Liver (tissue), 9 donors: Measurements from ENCODE around the gene RGP1. TPM values are rescaled to one million over a fixed set of nuclear protein-coding genes. Genes with fewer than 3 reads are reported as not detected.

Experiments used
- DNase-seq: peaks from one replicate; pipeline ENCODE4 v3.0.0-alpha.2; 2017; ENCODE audit warnings: low spot score
- H3K27ac ChIP-seq, 2 donors: one replicate each; pipeline ENCODE4 v1.7.0; 2013; ENCODE audit warnings: inconsistent platforms in 2 of 2, low read length in 2 of 2, control low read depth in 1 of 2, low read depth in 1 of 2, mild to moderate bottlenecking in 1 of 2
- H3K27me3 ChIP-seq, 4 donors: one replicate each; pipeline versions ENCODE4 v1.6.1 to v1.7.0; 2013; ENCODE audit warnings: low read length in 3 of 4, inconsistent platforms in 1 of 4, mild to moderate bottlenecking in 1 of 4, moderate library complexity in 1 of 4; ENCODE audit not compliant: control insufficient read depth in 4 of 4, insufficient read depth in 4 of 4
- H3K36me3 ChIP-seq, 4 donors: one replicate each; pipeline versions ENCODE4 v1.6.1 to v1.7.0; 2013; ENCODE audit warnings: low read length in 3 of 4, mild to moderate bottlenecking in 3 of 4, low read depth in 1 of 4, moderate library complexity in 1 of 4; ENCODE audit not compliant: control insufficient read depth in 4 of 4, insufficient read depth in 3 of 4
- H3K4me1 ChIP-seq, 4 donors: one replicate each; pipeline versions ENCODE4 v1.6.1 to v1.7.0; 2013; ENCODE audit warnings: low read length in 3 of 4, mild to moderate bottlenecking in 3 of 4, moderate library complexity in 1 of 4; ENCODE audit not compliant: control insufficient read depth in 4 of 4, insufficient read depth in 4 of 4
- H3K4me3 ChIP-seq, 3 donors: one replicate each; pipeline versions ENCODE4 v1.6.1 to v1.7.0; 2013; ENCODE audit warnings: low read length in 3 of 3, control low read depth in 1 of 3, low read depth in 1 of 3, mild to moderate bottlenecking in 1 of 3
- H3K9ac ChIP-seq, 2 donors: one replicate each; pipeline ENCODE4 v1.7.0; 2013; ENCODE audit warnings: low read length in 2 of 2, mild to moderate bottlenecking in 2 of 2, moderate library complexity in 2 of 2, control low read depth in 1 of 2, low read depth in 1 of 2
- H3K9me3 ChIP-seq, 4 donors: one replicate each; pipeline versions ENCODE4 v1.6.1 to v1.7.0; 2013; ENCODE audit warnings: low read length in 3 of 4; ENCODE audit not compliant: control insufficient read depth in 4 of 4
- EGR1 ChIP-seq, 2 donors: IDR thresholded peaks; 2 replicates each; pipeline ENCODE4 v1.6.1; 2016 to 2018; ENCODE audit warnings: antibody characterized with exemption in 2 of 2, low read depth in 2 of 2
- FOXA1 ChIP-seq: IDR thresholded peaks from 2 replicates; pipeline ENCODE4 v1.6.1; 2016; ENCODE audit warnings: antibody characterized with exemption
- FOXA2 ChIP-seq: IDR thresholded peaks from 2 replicates; pipeline ENCODE4 v1.6.1; 2016; ENCODE audit warnings: antibody characterized with exemption
- GABPA ChIP-seq, 2 donors: IDR thresholded peaks in 1 of 2; conservative IDR thresholded peaks in 1 of 2; 2 replicates each; pipeline ENCODE4 v1.6.1; 2016; ENCODE audit warnings: antibody characterized with exemption in 2 of 2, mild to moderate bottlenecking in 1 of 2, moderate library complexity in 1 of 2
- HNF4A ChIP-seq, 2 donors: conservative IDR thresholded peaks; 2 replicates each; pipeline ENCODE4 v1.6.1; 2016; ENCODE audit warnings: antibody characterized with exemption in 2 of 2, mild to moderate bottlenecking in 2 of 2
- HNF4G ChIP-seq: IDR thresholded peaks from 2 replicates; pipeline ENCODE4 v1.6.1; 2016; ENCODE audit warnings: antibody characterized with exemption
- JUND ChIP-seq, 2 donors: IDR thresholded peaks; 2 replicates each; pipeline ENCODE4 v1.6.1; 2016; ENCODE audit warnings: antibody characterized with exemption in 2 of 2
- RAD21 ChIP-seq, 2 donors: IDR thresholded peaks; 2 replicates each; pipeline ENCODE4 v1.6.1; 2016; ENCODE audit warnings: antibody characterized with exemption in 2 of 2, mild to moderate bottlenecking in 2 of 2
- RXRA ChIP-seq, 2 donors: IDR thresholded peaks; 2 replicates each; pipeline ENCODE4 v1.6.1; 2017 to 2018; ENCODE audit warnings: antibody characterized with exemption in 2 of 2, mild to moderate bottlenecking in 1 of 2
- SP1 ChIP-seq: IDR thresholded peaks from 2 replicates; pipeline ENCODE4 v1.6.1; 2018; ENCODE audit warnings: antibody characterized with exemption, mild to moderate bottlenecking
- TAF1 ChIP-seq: conservative IDR thresholded peaks from 2 replicates; pipeline ENCODE4 v1.6.1; 2016; ENCODE audit warnings: antibody characterized with exemption, mild to moderate bottlenecking
- YY1 ChIP-seq: IDR thresholded peaks from 2 replicates; pipeline ENCODE4 v1.6.1; 2016; ENCODE audit warnings: antibody characterized with exemption, mild to moderate bottlenecking
- WGBS: extraction: QIAGEN DNeasy Blood & Tissue Kit; methylation state at CpG from one replicate; pipeline ENCODE4 v1.1.7; 2013; 5-methylcytosine and 5-hydroxymethylcytosine counted together
- polyA plus RNA-seq, 2 donors: library from polyadenylated mRNA; stranded (reverse) in 1 of 2; unstranded in 1 of 2; fragments of 200-250 nt in 1 of 2; fragments of >200 nt in 1 of 2; fragmentation: Nextera tagmentation in 1 of 2; extraction: Ambion mirVana in 1 of 2; gene quantifications; one replicate each; pipeline versions ENCODE4 v1.2.1 to v1.2.3, GENCODE V29; 2013 to 2015
- total RNA-seq, 2 donors: library from RNA; depleted of rRNA; stranded (reverse); fragments of >200 nt; gene quantifications; one replicate each; pipeline ENCODE4 v1.2.3, GENCODE V29; 2014
- TF ChIP-seq, protein P1 (sequence below): IDR thresholded peaks from 2 replicates; pipeline ENCODE4 v1.6.1; 2016; ENCODE audit warnings: antibody characterized with exemption
- TF ChIP-seq, protein P2 (sequence below): fragments of 150-350 bp; IDR thresholded peaks from 2 replicates; pipeline ENCODE4 v1.5.1; 2017; ENCODE audit warnings: improper control_type of control experiment, low read depth, low read length; ENCODE audit not compliant: missing input control
- TF ChIP-seq, protein P3 (sequence below): IDR thresholded peaks from 2 replicates; pipeline ENCODE4 v1.6.1; 2016; ENCODE audit warnings: antibody characterized with exemption, mild to moderate bottlenecking
- TF ChIP-seq, protein P4 (sequence below): IDR thresholded peaks from 2 replicates; pipeline ENCODE4 v1.6.1; 2016; ENCODE audit warnings: antibody characterized with exemption
- TF ChIP-seq, protein P5 (sequence below): IDR thresholded peaks from 2 replicates; pipeline ENCODE4 v1.6.1; 2016; ENCODE audit warnings: antibody characterized with exemption
- donor health status: healthy.
- donor health status: healthy.
- donor health status: healthy.
- donor health status: healthy.
- donor health status: healthy.

RGP1 gene
- total and polyA plus RNA-seq, 4 donors: 2.6 to 10.7 (median 5.9) TPM

DNA sequence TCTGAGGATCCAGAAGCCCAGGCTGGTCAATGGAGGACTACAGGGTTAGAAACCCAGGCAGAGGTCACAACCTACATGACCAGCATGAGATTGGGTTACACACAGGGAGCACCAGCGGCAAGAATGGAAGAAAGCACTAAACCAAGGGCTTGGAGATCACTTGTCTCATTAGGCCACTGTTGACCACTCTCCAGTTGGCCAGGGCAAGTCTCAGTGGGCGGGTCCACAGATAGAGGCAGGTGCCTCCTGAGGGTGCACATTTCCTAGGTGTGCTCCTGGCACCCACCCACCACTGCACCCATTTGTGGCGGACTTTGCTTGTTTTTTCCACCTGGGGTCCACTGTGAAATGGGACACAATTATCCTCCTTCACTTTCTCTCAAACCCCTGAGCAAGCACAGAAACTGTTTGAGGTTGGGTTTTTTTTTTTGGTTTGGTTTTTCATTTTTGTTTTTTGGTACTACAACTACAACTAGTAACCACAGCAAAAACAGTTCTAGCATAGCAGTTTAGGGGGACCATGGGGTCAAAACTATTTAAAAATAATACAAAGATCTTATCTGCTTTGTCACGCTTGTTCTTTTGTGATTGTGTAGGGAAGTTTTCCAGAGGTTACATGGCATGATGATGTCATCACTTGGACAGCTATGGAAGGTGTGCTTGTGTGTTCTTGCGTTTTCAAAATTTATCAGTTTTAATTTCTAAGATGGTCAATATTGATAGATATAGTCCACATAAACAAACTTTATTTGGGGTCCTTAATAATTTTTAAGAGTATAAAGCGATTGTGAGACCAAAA lies 48.4 kb downstream of the RGP1 start (continued):
- TF ChIP-seq TAF1 (no peak), JUND (IDR thresholded peaks at IDR 0.05) (no peak), RXRA (IDR thresholded peaks at IDR 0.05) (no peak)
- TF ChIP-seq, protein P1, sequence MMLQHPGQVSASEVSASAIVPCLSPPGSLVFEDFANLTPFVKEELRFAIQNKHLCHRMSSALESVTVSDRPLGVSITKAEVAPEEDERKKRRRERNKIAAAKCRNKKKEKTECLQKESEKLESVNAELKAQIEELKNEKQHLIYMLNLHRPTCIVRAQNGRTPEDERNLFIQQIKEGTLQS: no peak

DNA sequence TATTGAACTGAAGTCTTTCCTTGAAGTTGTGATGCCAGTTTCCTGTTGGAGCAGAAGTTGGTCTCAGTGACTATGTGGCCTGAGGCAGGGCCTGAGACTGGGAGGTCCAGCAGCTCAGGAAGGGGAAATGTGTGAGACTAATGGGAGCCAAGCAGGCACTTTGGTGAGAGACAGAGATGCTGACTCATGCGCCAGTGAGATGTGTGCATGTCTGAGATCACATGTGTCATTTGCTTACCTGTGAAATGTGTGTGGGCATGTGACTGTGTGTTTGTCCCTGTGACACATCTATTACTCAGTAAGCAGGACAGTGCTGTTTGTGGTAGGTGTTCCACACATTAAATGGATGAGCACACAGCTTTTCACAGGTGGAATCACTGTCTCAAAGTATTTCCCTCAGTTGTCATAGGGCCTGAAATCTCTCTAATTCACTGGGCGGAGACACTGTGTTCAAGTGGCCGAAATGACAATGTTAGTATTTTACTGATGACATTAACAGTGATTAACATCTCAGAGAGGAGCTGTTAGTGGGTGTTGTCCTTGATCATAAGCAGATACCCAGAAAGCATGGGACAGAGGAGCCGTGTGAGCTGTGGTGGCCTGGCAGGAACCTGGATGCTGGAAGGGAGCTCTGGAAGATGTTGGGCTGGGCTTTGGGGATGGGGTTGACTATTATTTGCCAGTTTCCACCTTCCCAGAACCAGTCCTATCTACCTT lies 49.7 kb downstream of the RGP1 start:
- 94% methylated on average over 4 of the region's 4 CpGs for WGBS
- peaks cover 0 to 4% (median 2%) of the 10 kb centered on the region in 4 donors for H3K36me3 ChIP-seq

DNA sequence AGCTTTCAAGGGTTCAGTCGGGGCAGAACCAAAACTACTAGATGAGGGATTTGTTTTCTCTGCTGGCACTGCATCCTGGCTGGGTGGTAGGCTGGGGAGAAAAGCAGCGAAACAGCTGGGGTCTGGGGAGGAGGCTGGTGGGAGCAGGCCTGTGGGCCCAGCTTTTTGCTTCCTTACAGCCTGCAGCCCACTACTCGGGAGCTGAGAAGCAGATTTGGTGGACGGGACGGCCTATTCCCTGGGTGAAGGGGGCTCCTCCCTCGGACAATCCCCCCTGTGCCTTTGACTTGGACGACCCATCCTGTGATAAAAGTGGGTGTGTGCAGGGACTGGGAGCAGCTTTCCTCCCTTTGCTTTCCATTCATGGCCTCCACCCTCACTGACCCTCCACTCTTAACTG lies 51.4 kb downstream of the RGP1 start:
- H3K9me3 ChIP-seq: no peaks in the 10 kb centered on the region
- TF ChIP-seq GABPA (IDR thresholded peaks at IDR 0.05 in 1 of 2, conservative IDR thresholded peaks at IDR 0.05 in 1 of 2) (no peak), RAD21 (IDR thresholded peaks at IDR 0.05) (no peak), FOXA1 (no peak), RXRA (IDR thresholded peaks at IDR 0.05) (no peak), FOXA2 (no peak), EGR1 (IDR thresholded peaks at IDR 0.05; ENCODE audit: low read depth in 2 of 2) (no peak), HNF4A (conservative IDR thresholded peaks at IDR 0.05) (no peak), HNF4G (no peak), YY1 (no peak), SP1 (no peak)
- TF ChIP-seq, protein P2, sequence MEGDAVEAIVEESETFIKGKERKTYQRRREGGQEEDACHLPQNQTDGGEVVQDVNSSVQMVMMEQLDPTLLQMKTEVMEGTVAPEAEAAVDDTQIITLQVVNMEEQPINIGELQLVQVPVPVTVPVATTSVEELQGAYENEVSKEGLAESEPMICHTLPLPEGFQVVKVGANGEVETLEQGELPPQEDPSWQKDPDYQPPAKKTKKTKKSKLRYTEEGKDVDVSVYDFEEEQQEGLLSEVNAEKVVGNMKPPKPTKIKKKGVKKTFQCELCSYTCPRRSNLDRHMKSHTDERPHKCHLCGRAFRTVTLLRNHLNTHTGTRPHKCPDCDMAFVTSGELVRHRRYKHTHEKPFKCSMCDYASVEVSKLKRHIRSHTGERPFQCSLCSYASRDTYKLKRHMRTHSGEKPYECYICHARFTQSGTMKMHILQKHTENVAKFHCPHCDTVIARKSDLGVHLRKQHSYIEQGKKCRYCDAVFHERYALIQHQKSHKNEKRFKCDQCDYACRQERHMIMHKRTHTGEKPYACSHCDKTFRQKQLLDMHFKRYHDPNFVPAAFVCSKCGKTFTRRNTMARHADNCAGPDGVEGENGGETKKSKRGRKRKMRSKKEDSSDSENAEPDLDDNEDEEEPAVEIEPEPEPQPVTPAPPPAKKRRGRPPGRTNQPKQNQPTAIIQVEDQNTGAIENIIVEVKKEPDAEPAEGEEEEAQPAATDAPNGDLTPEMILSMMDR: no peak
- TF ChIP-seq, protein P3, sequence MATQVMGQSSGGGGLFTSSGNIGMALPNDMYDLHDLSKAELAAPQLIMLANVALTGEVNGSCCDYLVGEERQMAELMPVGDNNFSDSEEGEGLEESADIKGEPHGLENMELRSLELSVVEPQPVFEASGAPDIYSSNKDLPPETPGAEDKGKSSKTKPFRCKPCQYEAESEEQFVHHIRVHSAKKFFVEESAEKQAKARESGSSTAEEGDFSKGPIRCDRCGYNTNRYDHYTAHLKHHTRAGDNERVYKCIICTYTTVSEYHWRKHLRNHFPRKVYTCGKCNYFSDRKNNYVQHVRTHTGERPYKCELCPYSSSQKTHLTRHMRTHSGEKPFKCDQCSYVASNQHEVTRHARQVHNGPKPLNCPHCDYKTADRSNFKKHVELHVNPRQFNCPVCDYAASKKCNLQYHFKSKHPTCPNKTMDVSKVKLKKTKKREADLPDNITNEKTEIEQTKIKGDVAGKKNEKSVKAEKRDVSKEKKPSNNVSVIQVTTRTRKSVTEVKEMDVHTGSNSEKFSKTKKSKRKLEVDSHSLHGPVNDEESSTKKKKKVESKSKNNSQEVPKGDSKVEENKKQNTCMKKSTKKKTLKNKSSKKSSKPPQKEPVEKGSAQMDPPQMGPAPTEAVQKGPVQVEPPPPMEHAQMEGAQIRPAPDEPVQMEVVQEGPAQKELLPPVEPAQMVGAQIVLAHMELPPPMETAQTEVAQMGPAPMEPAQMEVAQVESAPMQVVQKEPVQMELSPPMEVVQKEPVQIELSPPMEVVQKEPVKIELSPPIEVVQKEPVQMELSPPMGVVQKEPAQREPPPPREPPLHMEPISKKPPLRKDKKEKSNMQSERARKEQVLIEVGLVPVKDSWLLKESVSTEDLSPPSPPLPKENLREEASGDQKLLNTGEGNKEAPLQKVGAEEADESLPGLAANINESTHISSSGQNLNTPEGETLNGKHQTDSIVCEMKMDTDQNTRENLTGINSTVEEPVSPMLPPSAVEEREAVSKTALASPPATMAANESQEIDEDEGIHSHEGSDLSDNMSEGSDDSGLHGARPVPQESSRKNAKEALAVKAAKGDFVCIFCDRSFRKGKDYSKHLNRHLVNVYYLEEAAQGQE: no peak
- TF ChIP-seq, protein P4, sequence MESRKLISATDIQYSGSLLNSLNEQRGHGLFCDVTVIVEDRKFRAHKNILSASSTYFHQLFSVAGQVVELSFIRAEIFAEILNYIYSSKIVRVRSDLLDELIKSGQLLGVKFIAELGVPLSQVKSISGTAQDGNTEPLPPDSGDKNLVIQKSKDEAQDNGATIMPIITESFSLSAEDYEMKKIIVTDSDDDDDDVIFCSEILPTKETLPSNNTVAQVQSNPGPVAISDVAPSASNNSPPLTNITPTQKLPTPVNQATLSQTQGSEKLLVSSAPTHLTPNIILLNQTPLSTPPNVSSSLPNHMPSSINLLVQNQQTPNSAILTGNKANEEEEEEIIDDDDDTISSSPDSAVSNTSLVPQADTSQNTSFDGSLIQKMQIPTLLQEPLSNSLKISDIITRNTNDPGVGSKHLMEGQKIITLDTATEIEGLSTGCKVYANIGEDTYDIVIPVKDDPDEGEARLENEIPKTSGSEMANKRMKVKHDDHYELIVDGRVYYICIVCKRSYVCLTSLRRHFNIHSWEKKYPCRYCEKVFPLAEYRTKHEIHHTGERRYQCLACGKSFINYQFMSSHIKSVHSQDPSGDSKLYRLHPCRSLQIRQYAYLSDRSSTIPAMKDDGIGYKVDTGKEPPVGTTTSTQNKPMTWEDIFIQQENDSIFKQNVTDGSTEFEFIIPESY: no peak
- TF ChIP-seq, protein P5, sequence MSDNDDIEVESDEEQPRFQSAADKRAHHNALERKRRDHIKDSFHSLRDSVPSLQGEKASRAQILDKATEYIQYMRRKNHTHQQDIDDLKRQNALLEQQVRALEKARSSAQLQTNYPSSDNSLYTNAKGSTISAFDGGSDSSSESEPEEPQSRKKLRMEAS: no peak
- TF ChIP-seq, protein P1: no peak
- DNase-seq: no peak
- H3K27me3 ChIP-seq: no peaks in the 10 kb centered on the region
- 84% methylated on average over 7 of the region's 7 CpGs for WGBS
- no peak overlapping the region for H3K4me3 ChIP-seq
- H3K36me3 ChIP-seq: peaks cover 0 to 4% (median 2%) of the 10 kb centered on the region in 4 donors
- H3K27ac ChIP-seq: no peak overlapping the region
- no peak overlapping the region for H3K9ac ChIP-seq
- H3K4me1 ChIP-seq: peaks cover 4 to 17% (median 14%) of the 10 kb centered on the region in 4 donors

More for the DNA sequence above, 49.7 kb downstream of the RGP1 start:
- peaks cover 4 to 17% (median 14%) of the 10 kb centered on the region in 4 donors for H3K4me1 ChIP-seq
- H3K27me3 ChIP-seq: no peaks in the 10 kb centered on the region
- H3K9ac ChIP-seq: no peak overlapping the region
- no peak for TF ChIP-seq HNF4A (conservative IDR thresholded peaks at IDR 0.05)
- H3K9me3 ChIP-seq: no peaks in the 10 kb centered on the region
- no peak for DNase-seq
- H3K27ac ChIP-seq: no peak overlapping the region
- no peak overlapping the region for H3K4me3 ChIP-seq
